SK-N-DZ (cell line): ENCODE results near the gene ME3.

Experiments used
- DNase-seq: peaks from one replicate; pipeline ENCODE4 v3.0.0-alpha.2; 2015; ENCODE audit warnings: low spot score

The ME3 gene

DNA sequence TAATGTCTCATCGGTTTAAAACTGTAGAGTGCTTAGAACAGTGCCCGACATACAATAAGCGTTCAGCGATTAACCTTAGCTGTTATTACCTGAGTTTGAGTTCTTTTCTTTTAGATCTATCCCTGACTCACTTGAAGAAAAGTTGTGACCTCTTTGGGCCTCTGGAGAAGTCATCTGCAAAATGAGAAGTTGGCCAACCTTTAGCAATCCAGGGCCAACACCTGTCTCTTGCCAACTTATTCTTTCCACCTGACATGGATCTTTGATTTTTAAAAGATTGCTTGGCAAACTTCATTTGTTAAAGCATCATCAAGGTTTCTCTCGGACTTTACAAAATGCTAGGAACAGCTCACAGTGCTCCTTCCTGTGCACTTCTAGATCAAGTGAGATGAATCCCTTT is 208.5 kb downstream of the ME3 start:
- DNase-seq = no peak

DNA sequence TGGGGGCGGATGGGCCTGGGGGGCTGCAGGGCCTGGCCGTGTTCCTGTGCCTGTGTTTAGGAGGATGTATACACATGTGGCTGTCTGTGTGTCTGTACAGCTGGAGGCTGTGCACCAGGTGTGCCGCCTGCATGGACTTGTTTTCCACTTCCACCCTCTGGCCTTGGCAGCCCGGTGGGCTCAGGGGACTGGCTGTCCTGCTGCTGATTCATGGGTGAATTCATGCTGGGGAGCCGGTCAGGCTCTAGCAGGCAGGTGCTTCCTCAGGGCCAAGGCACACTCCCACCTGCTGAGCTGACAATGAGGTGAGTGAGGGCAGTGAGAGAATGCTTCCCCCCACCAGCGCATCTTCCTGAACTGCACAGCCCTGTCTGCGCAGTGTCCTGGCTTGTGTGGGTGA is 209.3 kb downstream of the ME3 start:
- no peak for DNase-seq

DNA sequence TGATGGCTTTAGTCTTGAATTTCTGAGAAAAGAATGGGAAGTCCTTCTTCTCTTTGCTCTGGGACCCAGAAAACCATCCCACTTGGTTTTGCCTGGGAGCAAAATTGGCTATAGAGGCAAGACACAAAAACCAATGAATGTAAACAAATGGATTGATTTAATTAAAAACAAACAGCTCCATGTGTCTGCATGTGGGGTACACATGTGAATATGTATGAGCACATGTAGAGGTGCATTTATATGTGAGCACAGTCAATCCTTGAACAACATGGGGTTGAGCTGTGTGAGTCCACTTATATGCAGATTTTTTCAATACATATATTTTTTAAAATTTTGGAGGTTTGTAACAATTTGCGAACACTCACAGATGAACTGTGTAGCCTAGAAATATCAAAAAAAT is 210.5 kb downstream of the ME3 start:
- no peak for DNase-seq

DNA sequence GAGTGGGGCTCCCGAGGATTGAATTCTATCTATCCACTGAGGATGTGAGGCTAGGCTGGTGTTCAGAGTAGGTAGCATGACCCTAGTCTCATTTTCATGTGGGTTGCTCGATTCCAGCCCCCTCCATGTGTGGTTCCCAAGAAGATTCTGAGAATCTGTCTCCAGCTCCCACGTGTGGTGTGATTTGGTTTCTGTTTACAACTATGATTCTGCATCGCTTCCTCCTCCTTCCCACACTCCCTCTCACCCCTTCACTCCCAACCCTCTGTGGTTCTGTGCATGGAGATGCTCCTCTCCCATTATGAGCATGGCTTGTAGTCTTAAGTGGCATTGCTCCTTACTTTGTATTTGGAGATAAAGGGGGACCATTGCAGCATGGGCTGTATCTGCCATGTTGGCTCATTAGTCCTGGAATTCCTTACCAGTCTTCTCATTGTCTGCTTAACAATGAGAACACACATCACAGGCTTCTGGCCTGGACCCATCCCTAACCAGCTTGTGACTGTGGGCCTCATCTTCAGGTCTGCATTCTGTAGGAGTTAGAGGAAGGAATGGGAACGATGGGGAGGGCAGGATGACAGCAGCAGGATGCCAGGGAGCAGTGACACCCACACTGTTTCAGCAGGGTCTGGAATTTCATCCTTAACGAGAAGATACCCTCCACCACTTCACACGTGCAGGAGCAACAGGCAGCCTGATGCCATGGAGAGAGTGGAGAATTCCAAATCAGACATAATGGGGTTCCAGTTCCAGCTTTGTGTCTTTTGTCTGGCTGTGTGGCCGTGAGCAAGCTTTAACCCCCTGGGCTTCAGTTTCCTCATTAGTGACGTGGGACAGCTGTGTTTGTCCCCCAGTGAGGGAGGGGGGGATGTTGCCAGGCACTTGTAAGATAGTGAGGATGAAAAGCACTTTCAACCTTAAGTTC is 211.7 kb downstream of the ME3 start:
- DNase-seq = no peak

DNA sequence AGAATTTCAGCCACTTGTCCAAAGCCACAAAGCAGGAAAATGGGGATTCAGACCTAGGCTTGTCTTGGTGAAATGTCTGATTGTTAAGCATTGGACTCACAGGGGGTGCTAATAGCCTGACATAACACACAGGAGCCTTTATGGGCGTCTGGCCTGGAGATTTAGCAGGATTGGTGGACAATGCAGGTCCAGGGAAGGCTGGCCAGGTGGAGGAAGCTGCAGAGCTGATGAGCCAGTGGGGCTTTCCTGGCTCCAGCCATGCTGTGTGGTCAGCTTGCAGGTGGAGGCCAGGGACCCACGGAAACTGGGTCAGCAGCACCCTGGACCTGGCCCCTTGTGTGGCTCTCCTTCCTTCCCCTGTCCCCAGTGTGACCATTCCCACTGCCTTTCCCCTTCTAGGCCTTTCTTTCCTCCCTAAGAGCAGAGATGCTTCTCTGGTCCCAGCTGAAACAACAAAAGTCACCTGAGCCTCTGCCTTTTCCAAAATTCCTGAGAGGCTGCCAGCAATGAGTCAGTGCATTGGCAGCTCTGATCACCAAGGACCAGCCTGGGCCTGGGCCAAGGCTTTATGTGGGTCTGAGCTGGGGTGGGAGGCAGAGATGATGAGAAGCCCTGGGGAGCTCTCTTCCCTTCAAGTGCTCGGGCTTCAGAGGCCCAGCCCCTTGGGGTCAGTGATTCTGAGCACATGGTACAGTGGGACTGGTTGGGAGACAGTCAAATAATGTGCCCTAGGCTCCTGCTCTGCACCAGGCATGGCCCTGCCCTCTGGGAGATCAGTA is 212.5 kb downstream of the ME3 start:
- no peak for DNase-seq

DNA sequence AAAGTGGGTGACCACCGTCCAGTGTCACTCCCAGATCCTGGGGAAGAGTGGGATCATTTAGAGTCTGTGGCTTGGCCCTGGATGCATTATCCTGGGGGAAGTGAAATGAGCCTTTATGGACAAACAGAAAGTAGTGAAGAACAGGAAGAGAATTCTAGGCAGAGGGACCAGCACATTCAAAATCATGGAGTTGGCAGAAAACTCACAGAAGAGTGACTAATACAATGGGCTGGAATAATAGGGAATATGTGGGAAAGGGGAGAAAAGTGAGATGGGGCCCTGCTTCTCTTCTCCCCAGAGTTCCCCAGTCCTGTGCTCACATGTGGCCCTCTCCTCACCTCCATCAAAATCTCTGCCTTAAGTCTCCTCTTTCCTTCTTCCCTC is 213.4 kb downstream of the ME3 start:
- no peak for DNase-seq

DNA sequence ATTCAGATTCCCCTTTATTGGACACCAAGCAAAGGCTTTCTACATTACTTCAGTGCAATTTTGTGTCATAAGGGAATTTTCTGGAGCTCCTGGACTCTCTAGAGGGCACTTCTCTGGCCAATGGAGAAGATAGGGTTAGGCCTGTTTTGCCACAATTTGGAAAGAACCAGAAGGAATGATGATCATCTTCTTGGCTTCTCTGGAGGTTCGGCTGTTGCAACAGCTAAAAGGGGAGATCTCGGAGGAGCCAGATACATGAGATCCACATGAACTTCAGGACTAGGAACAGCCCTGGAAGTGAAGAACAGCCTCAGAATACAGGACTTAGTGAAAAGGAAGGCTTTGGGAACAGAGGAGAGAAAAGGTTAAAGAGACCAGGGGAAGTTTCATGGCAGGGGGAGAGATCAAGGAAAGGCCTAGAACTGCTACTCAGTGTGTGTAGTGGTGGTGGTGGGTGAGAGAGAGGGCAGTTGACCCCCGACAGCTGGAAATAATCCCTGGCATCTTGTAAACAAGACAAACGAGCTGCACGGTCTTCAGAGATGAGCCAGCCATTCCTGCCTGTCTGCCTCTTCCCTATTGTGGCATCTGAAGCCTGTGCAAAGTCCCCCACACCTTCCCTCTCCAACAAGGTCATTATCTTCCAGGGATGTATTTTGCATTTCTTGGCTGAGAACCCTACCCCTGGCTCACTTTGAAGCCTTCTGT is 214.0 kb downstream of the ME3 start:
- no peak for DNase-seq

DNA sequence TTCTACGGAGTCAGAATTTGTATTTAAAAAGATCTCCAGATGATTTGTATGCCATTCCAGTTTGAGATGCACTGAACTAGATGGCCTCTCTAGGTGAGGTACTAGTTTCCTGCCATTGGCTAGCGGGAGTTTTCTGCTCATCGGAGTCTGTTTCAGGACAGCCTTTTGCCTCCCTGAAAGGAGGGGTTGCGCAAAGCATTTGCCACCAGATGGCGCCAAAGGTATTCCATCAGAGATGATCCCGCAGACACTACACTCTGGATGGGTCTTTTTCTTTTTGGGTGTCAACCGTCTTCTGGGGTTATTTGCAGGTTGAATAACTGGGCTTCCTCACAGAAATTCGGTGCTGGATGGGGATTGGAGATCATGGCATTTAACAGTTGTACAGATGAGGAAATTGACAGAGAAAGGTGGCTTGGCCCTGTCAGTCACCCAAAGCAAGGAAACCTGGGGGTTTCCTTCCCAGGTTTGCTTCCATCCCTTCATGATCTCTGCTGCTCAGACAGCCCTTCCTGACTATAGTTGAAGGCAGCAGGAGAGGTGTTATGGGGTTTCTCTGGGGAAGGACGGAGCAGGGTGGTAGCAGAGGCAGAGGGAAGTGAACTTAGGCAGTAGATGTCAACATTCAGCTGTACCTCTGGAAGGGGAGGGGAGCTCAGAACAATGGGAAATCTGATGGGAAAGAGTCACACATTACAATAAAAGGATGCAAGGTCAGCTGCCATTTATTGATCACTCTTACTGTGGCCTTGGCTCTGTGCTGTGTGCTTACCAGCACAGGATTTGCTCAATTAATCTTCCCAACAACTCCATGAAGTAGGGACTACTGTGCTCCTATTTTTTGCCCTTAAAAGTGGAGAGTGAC is 216.1 kb downstream of the ME3 start:
- peak; percentile 75 for DNase-seq

DNA sequence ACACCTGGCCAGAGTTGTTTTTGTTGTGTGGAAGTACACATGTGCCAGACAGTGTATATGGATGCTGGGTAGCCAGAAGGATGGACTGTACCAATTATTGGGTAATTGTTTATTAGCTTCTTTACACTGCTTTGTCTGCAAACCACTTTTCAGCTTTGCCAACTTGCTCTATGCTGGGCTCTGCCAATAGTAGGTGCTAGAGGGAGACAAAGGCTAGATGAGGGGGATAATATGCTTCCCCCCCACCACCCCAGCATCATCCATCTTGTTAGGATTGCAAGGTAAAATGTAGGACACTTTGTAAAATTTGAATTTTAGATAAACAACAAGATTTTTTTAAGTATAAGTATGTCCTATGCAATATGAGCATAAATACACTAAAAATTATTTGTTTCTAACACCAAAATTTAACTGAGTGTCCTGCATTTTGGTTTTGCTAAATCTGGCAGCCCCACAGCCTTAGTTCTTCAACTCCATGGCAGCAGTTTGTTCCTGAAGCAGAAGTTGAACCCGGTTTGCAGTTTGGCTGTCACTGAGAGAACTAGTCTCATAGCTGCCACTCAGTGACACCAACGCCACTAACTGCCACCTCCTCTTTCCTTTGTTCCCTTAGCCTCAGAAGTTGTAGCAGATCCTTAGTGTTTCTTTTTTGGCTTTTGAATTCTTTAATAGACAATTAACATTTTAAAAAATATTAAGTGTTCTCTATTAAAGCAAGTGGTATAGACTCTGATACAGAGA is 219.0 kb downstream of the ME3 start:
- no peak for DNase-seq

DNA sequence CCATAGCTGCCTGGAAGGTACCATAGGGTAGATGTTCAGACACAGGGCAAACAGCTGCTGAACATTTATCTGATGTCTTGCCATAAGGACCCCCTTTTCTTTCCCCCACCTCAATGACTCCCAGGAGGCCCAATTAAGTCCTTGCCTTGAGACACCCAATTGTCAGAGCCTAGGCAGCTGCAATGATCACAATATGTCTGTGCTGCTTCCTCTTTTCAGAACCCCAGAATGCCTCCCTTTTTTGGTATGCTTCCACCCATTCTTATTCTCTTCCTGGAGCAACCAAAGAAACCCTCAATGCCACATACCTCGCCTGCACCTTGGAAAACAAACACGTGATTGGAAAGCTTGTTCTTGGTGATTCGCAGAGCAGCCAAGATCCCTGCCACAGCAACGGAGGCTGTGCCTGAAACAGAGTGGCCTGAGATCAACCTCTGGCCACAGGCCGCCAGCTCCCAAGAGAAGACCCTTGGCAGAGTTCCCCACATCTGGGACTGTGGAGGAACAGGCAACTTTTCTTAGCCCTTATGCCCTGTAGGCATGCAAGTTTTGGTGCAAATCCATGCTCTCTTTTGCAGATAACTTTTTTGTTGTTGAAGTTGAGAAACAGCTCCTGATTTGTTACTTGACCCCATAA is 222.3 kb downstream of the ME3 start:
- no peak for DNase-seq

DNA sequence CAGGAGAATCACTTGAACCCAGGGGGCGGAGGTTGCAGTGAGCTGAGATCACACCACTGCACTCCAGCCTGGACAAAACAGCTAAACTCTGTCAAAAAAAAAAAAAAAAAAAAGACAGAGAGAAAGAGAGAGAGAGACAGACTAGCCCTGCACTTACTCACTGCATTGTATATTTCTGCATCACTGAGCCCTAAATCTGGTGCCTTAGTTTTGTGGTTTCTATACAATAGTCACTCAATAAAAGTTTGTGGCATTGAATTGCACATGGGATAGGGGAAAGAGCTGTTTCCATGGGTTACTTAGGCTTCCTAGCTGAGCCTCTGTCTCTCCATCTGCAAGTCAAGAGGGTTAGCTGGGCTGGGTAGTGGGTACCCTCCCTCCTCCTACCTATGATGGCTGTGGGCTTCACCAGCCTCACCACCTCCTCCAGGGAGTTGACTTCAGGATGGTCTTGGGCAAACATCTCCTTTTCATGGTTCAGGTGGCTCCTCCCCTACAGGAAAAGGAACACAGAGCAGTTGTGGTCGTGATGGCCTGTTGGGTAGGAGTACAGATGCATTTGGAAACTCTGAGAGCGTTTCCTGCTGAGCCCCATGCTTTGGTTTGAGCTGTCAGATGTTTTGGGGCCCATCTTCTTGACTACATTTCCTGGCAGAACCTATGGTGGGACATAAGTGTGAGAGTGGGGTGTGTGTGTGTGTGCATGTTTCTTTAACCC is 224.5 kb downstream of the ME3 start:
- DNase-seq = no peak

DNA sequence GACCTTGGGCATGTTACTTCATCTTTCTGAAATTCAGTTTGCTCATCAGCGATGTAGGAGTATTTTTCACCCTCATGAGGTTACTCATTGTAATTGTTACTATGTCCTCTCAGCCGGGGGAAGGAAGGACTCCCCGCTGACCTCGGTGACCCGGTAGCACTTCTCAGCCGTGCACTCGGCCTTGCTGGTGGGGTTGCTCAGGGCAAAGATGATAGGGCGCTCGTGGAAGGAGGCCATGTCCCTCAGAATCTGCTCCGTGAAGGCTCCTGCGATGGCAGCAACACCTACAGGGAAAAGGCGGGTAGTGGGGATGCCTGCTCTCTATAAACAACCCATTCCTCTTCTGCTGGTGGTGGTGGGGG is 225.5 kb downstream of the ME3 start:
- DNase-seq = no peak

DNA sequence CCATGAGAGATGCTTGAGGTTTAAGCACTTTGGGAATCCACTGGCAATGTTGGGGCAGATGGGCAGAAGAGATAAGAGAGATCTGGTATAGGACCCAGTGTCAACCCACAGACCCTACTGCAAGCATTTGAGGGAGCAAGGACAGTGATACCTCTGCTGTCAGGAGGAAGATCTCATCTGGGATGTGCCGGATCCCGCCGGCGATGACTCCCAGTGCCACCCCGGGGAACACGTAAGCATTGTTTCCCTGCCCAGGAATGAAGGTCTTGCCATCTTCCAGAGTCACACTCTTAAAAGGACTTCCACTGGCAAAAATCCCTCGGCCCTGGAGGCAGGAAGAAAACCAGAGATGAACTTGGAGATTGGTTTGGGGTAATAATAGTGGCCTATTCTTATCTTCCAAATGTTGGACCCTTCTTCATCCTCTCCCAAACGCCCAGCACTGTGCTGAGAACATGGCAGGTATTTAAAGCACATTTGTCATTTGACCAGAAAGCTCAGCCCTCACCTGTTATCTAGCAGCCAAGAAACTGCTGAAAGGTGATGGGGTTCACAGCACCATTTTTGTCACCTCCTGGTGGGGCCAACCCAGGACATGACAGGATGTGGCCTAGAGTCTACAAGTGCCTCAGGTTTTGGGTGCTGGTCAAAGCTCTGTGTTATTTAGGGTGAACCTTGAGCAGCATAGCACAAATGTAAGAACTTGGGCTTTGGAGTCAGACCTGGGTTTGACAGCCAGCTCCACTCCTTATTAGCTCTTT is 226.1 kb downstream of the ME3 start:
- DNase-seq = no peak

DNA sequence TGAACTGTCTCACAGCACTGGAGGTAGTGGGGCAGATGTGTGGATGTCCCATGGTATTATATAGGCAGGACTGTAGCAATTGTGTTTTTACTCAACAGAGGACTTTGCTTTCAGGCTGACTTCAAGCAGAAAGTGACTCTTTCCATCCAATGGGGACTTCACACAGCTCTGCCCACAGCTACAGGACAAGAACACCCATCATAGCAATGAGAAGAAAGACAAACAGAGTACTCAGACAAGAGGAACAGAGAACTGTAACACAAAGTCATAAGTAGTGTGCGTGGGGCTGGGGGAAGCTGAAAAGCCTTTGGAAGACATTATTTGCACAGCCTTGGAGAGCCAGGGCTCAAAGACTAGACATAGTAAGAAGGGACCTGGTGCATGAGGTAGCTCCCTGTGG is 227.4 kb downstream of the ME3 start:
- DNase-seq = no peak

DNA sequence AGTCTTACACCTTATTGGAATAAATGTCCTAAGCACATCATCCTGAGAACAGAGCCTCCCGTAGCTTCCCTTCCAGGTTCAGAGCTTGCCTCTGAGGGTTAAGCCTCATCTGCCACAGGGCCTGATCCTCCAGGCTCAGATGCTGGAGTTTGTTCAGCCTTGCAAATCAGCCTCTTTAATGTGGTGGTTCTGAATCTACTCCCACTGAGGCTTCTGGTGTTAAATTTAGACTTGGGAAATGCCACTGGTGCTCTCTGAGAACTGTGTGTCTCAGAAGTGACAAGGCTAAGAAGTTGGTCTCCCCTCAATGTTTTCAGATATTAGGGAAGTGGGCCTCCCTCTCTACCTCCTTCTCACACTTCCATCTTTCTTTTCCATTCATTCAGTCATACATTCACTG is 229.0 kb downstream of the ME3 start:
- DNase-seq = no peak

DNA sequence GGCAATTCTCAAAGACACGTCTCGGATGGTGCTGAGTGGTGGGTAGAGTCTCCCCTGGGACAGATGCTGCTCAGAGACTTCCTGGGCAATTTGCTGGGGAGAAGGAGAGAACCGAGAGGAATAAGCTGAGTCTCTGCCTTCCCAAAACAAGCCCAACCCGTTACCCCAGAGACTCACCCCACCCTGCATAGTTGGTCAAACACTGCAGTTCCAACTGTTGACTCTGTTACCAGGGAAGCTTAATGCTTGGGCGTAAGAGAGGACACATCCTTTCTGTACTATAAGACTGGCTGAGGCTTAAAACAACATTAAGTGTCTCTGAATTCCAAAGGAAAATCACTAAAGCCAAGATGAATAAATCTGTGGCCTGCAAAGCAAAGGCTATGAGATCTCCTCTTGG is 229.6 kb downstream of the ME3 start:
- no peak for DNase-seq

DNA sequence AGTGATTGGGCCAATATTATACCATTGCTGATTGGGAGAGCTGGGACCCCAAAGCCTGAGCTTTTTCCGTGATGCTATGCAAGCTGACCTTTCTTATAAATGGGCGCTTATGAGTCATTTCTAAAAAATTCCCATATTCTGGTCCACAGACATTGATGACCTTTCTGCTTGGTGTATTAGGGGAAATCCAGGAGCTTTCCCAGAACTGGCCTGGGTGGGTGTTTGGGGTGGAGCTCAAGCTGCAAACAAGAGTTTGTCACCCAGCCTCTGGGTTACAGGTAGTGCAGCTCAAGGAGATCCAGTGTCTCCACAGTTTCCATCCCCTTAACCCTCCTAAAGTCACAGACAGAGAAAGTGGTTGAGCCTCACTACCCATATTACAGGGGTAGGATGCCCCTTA is 230.0 kb downstream of the ME3 start:
- DNase-seq = no peak

DNA sequence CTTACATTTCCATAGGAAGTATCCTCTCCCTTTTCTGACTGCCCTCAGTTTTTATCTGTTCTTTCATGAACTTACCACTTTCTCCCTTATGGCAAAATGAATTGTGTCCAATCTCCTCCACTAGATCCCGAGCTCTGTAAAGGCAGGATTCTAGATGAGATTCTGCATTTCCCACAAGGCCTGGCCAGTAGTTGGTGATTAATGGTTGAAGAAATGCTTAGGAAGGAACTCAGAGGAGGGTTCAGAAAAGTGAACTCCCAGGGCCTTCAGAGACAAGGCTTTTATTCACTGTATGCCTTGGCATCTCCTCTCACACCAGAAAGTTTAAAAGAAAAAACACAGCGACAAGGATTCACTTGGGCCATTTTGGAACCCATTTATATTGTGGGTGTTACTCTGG is 231.6 kb downstream of the ME3 start:
- no peak for DNase-seq

DNA sequence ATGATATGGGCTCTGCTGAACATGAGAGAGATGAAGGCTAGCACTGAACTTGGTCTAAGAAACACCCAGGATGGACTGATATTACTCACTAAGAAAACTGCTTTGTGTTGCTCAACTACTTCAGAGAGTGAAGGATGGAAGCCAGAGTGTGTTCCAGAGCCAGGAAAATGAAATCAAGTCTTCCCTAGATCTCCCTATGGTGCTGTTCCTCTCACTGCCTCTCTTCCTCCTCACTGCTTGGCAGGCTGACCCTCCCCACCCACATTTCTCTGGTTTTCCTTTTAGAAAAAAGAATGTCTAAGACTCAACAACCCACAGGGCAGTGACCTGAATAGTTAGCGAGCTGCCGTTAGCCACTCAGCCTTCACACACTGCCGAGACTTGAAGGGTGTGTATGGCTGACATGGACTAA is 232.1 kb downstream of the ME3 start:
- no peak for DNase-seq
